Hematopoietic multipotent progenitor cell (in vitro differentiated cells): ENCODE results near the gene MSL2. TPM values are rescaled to one million over a fixed set of nuclear protein-coding genes. Genes with fewer than 3 reads are reported as not detected.
"Not testable (repeated sequence)": the region's sequence is repeated elsewhere in the genome, so short reads cannot be mapped to it uniquely, and the experiment has no call there.

Experiments used
- DNase-seq, 3 donors: peaks; one replicate each; pipeline ENCODE4 v3.0.0-alpha.2; 2011 to 2015; ENCODE audit warnings: low read depth in 2 of 3, low spot score in 2 of 3
- total RNA-seq: library from RNA; depleted of rRNA; stranded (reverse); fragments of >200 nt; gene quantifications from one replicate; pipeline ENCODE4 v1.2.3, GENCODE V29; 2012

Gene MSL2, protein sequence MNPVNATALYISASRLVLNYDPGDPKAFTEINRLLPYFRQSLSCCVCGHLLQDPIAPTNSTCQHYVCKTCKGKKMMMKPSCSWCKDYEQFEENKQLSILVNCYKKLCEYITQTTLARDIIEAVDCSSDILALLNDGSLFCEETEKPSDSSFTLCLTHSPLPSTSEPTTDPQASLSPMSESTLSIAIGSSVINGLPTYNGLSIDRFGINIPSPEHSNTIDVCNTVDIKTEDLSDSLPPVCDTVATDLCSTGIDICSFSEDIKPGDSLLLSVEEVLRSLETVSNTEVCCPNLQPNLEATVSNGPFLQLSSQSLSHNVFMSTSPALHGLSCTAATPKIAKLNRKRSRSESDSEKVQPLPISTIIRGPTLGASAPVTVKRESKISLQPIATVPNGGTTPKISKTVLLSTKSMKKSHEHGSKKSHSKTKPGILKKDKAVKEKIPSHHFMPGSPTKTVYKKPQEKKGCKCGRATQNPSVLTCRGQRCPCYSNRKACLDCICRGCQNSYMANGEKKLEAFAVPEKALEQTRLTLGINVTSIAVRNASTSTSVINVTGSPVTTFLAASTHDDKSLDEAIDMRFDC
- 44.2 TPM for total RNA-seq

DNA sequence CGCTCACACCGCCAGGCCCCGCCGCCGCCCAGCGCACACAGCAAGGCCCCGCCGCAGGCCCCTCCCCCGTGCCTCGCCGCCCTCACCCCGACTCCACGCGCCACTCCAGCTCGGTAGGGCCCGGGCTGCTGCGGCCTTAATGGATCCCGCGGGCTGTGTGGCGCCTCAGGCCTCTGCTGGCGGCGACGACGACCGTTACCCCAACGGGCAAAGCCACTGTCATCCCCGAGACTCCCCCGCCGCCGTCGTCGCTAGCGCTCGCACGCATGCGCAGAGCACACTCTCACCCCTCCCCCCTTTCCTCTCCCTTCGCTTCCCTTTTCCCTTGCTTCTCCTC lies at the start of gene MSL2:
TSS of gene MSL2 (minus strand) at position 272 of the 337 bp plus-strand sequence. CDS start 1,222 bp downstream, outside the sequence.
- DNase-seq: no peak

DNA sequence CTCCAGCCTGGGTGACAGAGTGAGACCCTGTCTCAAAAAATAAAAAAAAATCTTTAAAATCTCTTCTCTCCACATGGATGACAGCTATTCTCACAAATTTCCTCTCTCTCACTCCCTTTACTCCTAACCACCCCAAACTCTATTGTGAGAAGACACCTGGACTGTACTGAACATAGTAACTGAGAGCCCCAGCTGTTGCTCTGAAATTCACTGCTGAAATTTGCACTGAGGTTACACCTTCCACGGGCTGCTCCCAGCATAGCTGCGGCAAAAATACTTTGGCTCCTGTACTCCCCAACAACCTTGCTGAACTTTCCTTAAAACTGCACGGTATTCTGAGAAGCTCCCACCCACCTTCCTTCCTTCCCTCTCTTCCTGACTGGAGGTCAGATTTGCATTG lies 49.6 kb upstream of the MSL2 start:
- no peak for DNase-seq

DNA sequence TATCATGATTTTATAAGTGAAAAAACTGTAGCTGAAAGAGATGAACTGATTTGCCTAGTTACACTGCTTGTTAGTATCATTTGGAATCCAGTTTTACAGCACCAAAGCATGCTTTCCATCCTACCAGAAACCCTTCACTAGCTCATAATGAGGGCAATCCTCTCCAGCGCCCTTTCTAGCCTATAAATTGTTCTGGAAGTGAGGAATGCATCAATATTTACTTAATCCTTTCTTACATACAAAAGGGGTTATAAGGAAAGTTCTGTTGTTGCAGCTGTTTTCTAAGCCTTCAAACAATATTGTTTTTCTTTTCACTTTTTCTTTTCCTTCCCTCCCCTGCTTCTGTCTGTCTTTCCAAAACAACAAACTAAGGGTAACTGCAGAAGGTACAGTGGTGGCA lies 43.0 kb upstream of the MSL2 start:
- no peak for DNase-seq

DNA sequence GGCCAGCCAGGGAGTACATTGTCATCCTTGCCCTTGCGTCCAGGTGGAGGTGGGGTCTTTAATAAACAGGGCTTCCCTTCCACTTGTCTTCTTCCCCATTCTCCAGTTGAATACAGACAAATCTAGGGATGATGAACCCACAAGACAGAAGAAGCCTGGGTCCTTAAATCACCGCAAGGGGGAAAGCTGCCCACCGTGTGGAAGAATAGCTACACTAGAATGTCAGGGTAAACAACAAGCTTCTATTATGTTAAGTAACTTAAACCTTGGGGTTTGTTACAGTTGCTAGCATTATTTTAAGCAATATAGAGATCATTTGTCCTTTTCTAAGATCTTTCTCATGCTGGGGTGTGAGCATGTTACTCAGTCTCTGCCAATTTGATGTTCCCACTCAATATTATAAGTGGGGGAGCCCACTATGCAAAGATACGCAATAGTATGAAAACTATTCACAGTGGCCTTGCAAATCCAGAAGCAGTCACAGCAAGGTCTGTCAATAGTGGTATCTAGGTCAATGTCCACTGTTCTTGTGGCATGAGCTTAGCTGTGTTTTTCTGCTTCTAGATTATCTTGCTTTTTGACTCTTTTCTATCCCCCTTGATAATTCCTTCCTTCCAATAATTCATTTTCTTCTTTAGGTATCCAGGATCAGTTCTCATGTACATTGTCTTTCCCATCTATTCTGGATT lies 42.0 kb upstream of the MSL2 start:
- no peak for DNase-seq

DNA sequence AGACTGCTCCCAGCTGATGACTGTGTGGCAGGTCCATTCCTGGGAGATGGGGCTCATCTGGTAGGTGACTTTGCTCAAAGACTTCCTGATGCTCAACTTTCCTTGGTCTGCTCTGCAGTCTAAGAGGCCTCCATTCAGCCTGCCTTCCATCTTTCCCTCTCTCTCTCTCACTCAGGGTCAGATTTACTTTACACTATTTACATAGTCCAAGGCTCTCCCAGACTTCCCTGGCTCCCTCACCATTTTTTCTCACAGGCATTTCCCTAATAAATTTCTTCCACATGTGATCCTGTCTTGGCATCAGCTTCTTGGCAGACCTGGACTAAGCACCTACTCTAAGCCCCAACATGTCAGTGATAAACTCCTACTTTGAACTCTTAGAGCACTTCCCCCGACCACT lies 41.0 kb upstream of the MSL2 start:
- no peak for DNase-seq

DNA sequence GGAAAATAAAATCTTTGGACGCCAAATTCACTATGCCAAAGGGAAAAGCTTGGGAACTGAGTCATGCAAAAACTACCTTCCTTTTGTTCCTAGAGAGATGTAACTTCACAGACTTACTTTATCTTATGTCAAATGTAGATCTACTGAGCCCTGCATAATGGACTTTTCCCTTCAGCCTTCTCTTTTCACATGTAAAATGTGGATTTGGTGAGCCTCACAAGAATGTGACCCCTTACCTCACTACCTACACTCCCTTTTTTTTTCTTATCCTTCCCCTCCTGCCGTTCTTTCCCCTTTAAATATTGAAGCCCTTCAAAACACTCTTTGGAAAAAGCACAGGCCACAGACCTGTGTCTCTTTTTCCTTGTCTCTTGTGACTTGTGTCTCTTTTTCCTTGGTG lies 40.0 kb upstream of the MSL2 start:
- DNase-seq: no peak

DNA sequence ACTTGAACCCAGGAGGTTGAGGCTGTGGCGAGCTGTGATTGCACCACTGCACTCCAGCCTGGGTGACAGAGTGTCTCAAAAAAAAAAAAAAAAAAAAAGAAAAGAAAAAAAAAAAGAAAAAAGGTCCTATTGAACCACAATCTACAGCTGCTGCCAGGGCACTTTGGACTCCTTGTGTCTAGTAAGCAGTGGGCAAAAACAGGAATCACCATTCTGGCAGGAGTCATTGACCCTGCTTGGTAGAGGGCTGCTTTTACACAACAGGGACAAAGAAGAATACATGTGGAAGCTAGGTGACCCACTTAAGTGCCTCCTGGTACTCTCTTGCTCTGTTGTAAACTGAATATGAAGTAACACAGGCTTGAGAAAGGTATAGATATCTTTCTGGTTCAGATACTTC lies 39.4 kb upstream of the MSL2 start:
- DNase-seq: no peak

DNA sequence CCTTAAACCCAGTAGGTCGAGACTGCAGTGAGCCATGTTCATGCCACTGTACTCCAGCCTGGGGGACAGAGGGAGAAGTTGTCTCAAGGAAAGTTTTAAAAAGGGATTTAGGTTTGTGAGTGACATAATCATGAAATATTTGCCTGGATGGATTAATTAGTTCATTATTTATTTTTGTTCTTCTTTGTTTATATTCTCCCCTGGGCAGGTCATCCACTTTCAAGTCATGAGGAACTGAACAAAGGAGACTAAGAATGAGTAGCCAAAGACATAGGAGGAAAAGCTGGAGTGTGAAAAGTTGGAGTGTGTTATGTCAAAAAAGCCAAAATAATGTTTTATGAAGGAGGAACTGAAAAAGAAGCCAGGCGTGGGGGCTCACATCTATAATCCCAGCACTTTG lies 36.3 kb upstream of the MSL2 start:
- no peak for DNase-seq

DNA sequence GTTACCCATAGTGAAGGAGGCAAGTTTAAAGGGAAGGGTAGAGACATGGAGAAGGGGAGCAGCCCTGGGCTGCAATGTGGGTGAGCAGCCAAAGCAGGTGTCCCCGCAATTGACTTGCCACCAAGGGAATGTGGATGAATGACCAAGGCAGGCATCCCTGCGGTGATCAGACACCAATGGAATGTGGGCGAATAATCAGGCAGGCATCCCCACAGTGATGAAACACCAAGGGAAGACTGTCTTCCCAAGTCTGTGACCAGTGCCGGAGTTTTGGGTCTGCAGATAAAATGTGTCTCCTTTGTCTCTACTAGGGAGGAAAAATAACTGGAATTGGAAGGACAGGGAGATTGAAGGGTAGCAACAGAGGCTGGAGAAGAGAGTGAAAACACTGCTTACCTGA lies 26.6 kb upstream of the MSL2 start:
- DNase-seq: not testable (repeated sequence)

DNA sequence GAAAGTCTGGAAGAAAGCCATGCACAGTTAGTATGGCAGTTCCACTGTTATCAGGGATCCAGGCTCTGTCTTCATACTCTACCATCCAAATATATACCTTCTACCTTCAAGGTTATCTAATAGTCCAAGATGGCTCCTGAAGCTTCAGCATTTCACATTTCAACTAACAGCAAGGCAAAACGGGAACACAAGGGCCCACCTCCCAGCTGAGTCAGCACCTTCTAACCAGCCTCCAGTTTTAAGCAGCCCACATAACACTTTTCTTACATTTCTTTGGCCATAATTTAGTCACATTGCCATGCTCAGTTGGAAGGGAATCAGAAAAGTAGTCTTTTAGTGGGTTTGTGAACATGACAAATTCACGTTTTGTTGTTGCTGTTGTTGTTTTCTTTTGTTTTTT lies 15.4 kb upstream of the MSL2 start:
- no peak for DNase-seq

DNA sequence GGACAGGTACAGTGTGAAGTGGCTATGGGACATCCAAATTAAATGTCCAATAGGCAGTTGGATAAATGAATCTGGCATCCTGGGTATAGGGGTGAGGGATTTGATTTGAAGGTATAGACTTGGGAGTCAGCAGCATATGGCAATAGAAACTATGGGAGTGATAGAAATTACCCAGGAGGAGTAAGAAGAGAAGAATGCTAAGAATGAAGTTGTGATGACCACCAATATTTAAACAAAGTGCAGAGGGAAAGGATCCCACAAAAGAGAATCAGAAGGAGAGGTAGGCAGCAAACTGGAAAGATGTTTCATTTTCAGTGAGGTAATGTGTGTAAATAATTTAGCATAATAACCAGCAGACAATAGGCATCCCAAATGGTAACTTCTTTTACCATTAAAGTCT lies 13.8 kb upstream of the MSL2 start:
- no peak for DNase-seq

DNA sequence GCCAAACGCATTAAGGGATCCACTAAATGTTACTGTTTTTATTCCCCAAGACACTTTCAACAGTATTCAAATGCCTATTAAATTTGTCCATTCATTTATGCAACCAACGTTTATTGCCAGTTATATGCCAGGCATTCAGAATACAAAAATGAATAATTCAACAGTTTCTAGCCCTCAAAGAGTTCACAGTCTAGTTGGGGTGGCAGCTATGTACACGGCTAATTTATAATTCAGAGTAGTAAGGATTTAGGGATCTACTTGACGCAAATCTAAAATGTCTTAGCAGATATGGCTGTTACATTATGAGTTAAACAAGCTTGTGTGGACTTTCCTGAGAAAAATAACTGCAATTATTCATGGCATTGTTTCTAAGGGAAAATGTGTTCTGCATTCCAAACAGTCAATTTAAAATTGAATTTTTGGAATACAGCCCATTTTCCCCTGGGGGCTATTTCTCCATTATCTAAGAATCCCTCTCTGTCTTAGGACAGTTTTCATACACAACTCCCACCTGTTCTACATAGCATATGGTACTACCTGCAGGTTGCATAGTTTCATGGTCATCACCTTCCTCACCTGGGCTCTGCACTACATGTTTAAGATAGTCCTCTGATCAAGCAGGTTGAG lies 11.5 kb upstream of the MSL2 start:
- DNase-seq: no peak

DNA sequence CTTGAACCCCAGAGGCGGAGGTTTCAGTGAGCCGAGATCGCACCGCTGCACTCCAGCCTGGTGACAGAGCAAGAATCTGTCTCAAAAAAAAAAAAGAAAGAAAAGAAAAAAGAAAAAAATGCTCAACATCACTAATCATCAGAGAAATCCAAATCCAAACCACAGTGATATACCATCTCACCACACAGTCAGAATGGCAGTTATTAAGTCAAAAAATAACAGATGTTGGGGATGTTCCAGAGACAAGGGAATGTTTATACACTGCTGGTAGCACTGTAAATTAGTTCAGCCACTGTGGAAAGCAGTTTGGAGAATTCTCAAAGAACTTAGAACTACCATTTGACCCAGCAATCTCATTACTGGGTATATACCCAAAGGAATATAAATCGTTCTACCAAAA lies 3.1 kb upstream of the MSL2 start:
- not testable (repeated sequence) for DNase-seq

DNA sequence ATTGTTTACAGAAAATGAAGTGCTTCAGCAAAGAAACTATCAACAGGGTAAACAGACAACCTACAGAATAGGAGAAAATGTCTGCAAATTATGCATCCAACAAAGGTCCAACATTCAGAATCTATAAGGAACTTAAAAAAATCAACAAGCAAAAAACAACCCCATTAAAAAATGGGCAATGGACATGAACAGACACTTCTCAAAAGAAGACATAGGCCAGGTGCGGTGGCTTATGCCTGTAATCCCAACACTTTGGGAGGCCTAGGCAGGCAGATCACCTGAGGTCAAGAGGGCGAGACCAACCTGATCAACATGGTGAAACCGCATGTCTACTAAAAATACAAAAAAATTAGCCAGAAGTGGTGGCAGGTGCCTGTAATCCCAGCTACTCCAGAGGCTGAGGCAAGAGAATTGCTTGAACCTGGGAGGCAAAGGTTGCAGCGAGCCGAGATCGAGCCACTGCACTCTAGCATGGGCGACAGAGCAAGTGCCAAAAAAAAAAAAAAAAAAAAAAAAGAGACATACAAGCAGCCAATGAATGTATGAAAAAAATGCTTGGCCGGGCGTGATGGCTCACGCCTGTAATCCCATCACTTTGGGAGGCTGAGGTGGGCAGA lies 2.4 kb upstream of the MSL2 start:
- not testable (repeated sequence) for DNase-seq

DNA sequence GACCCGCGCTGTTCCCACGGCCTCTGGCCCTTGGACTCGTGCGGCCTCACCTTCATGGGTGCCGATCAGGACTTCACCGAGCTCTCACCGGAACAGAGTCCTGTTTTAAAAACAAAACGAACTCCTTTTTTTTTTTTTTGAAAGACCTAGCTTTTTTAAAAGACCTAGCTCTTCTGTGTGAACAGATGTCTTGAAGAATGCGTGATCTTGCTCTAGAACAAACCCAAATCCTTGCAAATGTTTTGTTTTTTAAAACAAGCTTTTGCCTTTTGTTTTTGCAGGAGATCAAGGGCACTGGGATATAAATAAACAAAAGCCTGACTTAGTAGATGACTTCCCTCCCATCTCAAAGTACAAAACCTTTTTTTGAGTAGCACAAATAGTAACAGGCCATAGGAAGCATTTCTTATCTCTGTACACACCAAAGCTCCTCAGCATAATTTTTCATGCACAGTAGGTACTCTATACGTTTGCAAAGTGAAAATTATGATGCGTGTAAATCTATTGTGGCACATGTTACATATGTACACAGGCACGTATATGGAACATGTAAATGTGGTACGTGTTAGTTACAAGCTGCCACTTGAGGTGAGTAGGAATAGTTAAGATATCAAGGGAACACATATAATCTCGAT lies 1.1 kb upstream of the MSL2 start:
- DNase-seq: no peak

DNA sequence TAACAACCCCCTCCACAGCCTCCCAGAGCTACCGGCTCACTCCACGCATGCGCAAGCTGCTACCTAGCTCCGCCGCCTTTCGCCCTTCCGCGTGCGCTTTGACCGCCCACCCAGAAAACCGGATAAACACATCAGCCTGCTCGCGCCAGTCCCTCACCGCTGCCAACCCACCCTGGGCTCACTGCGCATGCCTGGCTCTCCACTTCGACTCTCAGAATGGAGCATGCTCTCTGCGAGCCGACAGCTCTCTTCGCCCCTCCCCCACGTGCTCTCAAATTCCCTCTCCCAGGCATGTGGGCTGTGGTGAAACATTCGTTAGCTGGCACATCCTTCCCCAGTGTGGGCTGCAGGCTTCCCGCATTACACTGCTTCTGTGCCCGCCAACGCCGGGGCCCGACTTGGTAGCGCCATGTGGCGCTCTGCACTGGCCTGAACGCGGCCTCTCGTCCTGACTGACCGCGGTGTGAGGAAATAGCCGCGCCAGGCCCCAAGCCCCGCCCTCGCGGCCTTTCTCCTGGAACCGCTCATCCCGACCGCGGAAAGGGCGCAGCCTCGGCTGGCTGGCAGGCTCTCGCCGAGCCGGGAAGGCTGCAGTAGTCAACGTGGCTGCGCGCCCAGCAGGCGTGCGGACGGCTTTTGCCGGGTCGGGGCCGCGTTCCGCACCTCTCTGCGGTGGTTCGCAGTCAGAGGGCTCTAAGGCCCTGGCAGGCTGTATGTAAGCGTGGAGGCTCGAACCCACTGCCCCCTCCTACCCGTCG lies 445 bp upstream of the MSL2 start:
- peak; percentile 97 to 100 (median 100) for DNase-seq

DNA sequence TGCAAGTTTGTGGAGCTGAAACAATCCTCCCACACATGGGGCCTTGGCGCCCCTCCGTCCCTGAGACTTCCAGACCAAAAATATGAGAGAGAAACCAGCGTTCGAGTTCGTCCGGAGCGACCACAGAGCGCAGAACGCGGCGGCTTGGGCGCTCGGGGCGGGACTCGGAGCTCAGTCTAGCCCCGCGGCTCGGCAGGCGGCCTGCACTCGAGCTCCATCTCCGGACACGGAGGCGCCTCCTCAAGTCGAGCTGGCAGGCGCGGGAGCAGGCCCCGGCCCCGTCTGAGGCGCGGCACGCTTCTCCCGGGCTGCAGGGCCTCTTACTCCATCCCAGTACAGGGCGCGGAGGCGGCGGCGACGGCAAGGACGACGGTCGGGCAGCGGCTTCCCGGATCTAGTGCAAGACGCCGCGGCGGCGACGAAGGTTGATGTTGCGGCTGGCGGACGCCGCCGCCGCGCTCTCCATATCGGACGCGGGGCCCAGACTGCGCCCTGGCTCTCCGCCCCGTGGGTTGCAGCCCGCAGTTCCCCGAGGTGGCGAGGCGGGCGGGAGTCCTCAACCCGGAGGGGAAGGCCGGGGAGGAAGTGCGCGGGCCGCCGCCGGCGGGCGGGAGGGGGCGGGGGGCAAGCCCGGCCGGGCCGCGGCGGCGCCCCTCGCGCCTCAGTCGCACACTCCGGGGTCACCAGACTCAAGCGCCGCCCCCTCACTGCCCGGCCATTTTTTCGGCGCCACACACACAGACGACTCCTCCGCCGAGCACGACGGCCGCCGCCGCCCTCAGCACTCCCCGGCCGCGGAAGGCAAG lies 674 bp downstream of the MSL2 start:
- peak; percentile 77 to 93 (median 91) for DNase-seq

DNA sequence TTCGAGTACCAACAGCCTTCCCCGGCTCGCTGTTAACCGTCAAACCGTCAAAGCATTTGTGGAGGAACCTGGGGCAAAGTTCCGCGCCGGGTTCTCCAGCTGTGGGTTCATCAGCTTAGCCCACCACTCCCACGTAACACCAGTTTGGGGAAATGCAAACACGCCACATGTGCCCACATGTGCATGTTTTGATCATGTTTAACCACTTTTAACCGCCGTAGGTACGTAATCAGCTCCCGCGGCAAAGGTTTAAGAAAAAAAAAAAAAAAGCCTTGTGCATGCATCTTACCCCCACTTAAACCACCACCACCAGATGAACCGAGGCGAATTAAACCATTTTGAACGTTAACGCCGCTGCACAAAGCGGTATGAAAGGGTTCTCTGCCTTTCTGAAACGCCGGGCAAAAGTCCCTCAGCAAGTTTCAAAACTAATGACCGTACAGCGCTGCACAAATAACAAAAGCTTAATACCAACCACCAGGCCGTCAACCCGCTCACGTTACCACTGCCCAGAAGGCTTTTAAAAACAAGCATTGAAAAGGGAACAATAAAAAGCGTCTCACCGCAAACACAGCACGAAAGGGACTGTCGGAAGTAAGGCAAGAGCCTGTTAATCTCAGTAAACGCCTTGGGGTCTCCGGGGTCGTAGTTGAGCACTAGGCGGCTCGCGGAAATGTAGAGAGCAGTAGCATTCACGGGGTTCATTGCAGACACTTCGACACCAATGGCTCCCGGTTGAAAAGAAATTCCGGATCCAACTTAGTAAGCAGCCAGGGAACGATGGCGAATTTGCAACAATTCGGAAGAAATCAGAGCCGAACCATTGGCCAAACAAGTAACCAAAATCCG lies 1.5 kb downstream of the MSL2 start:
- peak in 2 of 3 donors; percentile 64 to 73 for DNase-seq
